SW 1271 (cell line): ENCODE results near the gene DCP1B.

Experiments used
- DNase-seq, 2 experiments: peaks; one replicate each; lab custom pipeline; 2025; lab: John Stamatoyannopoulos, UW

DCP1B gene

DNA sequence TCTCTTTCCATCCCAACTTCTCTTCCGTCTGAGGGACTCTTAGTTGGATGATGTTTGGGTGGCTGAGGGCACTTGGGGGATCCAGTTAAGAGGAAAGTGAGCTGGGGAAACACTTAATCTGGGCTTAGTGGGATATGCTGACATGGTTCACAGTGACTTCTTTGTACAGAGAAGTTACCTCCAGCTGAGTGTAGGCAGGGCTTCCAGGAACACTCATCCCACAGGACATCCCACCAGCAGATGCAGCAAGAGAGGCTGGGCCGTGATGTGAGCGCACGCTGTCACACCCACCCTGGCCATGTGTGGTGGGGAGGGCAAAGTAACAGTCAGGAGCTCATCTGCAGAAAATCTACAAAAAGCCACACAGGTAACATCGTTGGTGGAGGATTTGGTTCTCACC, 85.0 kb downstream of the DCP1B start:
- no peak for DNase-seq

DNA sequence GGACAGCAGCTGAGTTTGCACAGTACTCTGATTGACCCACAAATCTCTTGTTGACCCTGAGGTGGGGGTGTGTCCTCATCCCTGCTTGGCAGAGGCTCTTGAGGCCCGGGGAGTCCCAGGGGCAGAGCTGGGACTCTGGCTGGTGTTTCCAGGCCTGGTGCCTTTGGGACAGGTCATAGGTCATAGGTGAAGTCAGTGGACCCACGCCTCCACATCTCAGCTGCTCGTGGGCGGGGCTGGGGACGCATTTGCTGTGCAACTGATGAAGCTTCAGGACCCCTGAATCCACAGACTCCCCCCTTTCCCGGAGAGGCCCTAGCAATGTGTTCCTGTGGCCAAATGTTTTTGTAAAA, 85.4 kb downstream of the DCP1B start:
- no peak for DNase-seq

DNA sequence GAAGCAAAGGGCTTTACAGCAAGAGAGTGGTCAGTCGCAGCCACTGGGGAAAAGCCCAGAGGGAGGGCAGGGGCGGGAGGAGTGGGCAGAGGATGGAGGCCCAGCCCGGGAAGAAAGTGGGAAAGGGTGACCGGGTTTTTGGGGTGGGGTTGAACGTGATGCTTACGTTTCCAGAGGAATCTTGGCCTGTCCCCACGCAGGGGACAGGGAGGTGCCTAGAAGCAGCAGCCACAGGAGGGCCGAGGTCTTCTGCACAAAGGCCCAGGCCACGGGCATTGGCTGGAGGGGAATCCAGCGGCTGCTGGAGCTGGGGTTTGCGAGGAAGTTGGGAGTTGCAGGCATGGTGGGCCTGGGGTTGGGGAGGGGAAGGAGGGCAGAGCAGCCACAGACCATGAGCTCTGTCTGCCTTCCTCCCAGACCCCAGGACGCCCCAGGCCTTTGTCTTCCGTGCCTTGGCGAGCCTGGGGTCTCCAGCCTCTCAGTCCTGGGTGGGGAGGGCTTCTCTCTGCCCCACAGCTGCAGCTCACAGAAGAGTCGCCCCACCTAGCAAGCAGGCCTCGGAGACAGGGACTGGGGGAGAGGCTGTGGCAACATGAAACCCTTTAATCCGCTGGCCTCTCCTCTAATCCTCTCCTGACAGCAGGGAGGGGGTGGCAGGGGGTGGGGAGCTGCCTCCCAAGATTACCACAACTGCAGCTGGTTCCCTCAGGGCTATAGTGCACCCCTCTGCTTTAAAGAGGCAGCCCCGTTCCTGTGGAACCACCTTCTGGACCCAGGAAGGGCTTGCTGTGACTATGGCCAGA, 86.0 kb downstream of the DCP1B start, which contains the start of gene CACNA2D4:
Gene CACNA2D4, minus strand, starts transcription at position 572 of the 803 bp plus-strand sequence. Its CDS starts 179 bp downstream, at position 393.
- DNase-seq: no peak

DNA sequence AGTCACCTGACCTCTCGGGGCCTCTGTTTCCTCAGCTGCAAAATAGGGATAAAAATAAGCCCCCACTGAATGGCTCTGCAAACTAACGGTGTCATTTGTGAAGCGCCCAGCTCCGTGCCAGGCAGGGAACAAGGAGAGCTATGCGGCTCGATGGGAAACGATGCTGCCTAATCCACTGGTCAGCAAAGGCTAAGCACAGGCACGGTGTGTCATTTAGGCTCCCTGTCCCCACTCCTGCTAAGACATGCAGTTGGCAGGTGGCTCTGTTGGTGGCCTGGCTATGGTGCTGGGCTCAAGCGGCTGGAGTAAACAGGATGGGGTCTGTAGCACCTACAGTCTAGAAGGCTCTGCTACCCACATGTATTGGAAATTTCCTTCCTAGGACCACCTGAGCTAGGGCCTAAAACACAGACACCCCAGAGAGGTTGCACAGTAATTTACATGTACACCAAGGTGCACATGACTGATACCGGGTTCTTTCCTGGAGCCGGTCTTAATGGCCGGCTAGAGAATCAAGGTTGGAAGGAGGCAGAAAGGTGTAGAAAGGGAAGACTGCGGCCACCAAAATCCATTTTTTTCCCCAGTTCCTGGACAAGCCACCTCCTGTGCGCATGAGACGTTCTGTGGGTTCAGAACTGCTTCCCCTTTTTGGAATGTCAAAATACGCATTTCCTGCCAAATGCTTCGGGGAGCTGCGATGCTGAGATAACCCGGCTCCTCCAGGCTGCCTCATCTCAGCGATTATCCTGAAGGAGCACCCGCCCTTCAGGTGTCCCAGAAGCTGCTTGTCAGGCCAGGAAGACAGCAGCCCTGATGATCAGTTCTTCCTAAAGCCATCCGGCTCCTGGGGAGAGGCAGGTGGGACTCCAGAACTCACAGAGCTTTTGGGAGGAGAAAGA, 86.8 kb downstream of the DCP1B start:
- DNase-seq: no peak

DNA sequence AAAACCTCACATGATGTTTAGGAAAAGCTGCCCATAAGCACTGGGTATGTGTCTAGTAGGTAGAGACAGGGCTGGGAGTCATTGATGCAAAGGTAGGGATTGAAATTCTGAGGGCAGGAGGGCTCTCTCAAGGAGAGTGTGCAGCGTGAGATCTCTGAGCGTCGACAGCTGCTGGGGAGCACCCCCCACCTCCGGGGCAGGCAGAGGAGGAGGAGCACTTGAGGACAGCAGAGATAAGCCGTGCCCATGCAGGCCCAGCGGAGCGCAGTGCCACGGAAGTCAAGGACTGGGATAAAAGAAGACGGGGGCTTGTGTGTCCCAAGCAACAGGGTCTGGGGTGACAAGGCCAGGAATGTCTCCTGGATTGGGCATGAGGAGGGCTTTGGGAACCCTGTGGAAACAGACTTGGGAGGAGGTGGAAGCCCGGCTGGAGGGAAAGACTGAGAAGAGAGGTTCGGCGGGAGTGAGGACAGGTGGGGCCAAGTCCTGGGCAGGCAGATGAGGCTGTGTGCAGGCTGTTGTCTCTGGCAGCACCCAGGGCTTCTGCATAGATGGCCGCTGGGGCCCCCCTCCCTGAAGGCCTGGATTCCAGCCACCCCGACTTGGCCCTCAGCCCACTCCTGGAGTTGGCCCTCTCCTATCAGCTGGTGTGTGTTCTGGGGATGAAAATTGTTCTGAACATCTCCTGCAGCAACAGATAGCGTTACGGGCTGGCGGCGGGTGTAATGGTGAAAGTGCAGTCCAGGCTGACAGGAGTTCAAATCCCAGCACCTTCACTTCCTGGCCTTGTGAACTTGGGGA, 87.7 kb downstream of the DCP1B start:
- DNase-seq: no peak

DNA sequence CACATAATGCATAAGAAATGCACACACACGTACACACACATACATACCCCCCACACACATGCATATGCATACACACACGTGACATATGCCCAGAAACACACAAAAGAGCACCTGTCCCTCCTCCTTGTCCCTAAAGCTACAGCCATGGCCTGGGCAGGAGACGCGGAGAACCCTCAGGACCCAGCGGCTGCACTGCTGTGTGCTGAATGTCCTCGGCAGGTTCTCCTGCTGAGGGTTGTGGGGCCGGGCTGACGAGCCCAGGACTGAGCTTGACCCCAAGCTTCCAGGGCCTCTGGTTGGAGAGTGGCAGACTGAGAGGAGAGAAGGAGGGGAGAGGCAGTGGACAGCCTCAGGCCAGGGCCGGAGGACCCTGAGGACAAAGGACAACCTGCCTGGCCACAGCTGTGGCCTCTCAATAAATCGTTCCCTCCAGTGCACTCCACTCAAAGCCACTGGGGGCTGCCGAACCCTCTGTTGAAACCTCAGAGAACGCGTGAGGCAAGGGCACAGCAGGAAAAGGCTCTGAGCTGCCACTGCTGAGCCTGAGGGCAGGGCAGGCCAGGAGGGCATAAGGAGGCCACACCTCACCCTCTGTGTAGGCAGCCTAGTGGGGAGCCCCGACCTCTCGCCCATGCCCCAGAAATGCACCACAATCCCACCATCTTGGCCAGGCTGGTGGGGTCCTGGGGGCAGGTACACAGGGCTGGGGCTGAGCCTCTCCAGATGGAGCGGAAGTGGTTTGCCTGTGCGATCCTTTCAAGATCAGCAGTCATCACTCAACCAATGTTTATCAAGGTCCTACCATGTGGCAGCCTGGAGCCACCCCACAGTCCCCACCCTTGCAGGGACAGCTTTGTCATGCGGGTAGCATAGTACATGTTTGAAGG, 88.9 kb downstream of the DCP1B start:
- DNase-seq: no peak

DNA sequence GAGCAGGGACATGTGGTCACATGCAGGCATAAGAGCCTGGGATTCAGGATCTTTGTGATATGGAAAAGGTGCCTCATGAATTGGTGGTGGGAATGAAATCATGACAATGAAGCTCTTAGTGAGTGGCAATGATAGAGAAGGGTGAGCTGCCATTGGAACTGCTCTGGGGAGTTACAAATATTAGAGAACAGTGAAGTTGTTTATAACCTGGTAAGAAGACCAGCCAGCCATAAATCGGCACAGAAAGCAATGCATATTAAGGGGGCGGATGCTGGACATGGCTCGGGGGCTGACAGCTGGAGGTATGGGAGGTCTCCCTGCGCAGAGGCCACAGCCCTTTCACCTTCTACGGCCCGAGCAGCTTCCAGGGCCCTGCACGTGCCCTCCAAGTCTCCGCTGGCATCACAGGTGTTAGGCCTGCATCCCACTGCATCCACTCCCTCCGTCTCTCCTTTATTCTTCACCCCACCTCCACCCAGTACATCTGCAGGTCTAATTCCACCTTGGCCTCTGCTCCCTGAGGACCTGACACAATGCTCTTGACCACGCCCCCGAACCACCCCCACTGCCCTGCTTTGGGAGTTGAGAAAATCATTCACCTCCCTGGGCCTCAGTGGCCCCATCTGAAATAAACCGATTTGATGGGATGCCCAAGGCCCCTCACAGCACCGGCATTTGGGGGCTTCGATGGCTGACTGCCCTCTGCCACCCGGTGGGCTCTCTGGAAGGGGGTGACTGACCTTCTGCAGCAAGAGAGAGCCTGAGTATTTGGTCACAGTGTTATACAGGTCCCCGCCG, 89.9 kb downstream of the DCP1B start:
- no peak for DNase-seq

DNA sequence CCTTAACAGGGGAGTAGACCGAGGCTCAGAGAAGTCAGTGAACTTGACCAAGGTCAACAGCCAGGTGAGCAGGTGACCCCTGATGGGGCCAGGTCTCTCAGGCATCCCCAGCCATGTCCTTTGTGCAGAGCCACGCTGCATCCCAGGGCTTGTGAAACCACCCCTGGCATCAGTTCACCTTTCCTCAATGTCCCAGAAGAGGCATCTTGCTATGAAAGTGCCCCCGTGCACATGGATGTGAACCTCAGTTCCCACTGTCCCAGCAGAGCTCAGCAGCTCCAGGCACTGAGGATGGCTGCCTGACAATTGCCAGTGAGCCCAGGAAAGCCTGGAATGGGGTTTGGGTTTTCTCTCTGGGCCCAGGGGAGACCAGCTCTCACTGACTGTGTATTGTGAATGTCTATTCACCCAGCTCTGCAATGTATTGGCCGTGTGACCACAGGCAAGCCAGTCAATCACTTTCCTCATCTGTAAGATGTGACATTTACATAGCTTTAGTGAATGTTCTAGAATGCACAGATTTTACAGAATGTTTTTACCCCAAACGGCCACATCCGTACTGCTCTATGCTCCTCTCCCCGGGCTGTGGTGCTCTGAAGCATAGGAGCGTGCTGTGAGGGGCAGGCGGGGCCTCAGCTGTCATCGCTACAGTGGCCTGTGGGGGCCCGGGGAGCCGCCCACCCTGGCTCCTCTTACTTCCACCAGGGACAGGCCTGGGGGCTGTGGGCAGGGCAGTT, 90.7 kb downstream of the DCP1B start:
- no peak for DNase-seq

DNA sequence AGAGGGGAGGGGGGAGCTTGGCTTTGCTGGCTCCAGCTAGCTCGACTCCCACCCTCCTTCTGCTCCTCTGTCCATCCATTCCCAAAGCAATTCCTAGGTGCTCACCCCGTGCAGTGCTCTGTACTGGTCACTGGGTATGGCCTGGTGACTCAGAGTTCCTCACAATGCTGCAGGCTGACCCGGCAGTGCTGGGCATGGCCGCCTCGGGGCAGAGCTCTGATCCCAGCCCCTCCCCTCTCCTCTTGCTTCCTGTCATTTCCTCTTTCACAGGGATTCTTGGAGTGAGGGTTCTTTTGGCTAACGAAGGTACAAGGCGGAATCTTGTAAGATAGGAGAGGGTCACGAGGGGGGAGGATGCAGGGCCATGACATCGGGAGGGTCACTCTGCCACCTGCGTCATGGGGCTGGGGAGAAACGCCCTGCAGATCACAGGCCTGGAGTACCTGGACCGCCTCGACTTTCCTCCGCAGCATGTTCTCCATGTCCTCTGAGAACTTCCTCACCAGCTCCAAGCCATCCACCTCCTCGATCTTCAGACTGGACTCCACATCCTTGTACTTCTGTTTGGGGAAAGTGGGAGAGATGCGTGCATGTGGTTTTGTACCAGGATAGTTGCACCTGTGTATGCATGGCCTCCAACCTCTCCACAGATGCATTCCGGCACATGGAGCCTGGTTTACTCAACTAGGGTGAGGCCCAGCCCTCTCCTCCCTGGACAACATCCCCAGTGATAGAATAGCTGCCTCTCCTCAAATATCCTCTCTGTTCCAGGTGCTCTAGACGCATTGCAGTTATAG, 91.5 kb downstream of the DCP1B start:
- no peak for DNase-seq

DNA sequence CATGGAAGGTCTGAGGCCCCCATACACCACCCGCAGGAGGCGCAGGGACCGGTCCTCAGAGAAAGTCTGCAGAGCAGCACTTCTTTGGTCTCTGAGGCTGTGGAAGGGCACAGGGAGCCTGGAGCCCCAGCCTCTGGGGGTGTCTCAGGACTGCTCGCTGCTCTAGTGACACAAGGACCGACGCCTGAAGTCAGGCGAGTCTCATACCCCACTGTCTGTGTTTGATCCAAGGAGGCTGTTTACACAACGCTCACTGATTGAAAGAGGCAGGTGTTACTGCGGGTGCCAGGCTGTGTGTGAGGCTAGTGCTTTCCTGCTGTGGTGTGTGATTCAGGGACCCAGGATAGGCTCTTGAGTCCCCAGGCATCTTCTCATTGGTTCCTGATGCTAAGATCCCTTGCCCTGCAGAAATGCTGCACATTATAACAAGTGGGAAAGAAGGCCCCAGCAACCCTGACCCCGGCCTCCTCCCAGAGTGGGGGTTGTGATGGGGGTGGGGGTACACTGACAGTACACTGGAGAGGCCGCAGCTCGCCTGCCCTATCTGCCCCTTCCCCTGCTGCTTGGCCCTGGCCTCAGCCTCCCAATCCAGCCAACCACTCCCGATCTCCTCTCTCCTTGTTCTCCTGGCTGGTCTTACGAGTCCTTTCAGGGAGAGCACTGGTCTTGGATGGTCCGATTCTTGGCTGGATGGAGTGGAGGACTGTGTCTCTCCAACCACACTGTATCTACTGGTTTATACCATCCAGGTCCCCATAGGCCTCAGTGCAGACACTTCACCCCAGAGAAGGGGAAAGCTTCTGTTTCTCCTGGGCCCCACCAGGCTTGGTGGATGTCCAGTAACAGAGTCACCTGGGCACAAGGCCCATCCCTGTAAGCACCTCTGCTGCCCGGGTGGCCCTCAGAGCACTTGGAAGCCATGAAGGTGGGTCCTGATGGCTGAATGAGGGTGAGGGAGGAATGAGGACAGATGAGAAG, 92.4 kb downstream of the DCP1B start:
- no peak for DNase-seq

DNA sequence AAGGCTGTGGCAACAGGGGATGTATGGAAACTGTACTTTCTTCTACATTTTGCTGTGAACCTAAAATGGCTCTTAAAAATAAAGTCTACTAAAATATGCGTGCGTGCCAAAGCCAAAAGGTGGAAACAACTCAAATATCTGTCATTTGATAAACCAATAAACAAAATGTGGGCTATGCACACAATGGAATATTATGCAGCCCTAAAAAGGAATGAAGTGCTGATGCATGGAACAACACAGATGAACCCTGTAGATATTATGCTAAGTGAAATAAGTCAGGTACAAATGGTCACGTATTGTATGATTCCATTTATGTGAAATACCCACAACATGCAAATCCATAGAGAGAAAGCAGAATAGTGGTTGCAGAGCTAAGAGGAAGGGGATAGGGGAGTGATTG, 93.8 kb downstream of the DCP1B start:
- no peak for DNase-seq

DNA sequence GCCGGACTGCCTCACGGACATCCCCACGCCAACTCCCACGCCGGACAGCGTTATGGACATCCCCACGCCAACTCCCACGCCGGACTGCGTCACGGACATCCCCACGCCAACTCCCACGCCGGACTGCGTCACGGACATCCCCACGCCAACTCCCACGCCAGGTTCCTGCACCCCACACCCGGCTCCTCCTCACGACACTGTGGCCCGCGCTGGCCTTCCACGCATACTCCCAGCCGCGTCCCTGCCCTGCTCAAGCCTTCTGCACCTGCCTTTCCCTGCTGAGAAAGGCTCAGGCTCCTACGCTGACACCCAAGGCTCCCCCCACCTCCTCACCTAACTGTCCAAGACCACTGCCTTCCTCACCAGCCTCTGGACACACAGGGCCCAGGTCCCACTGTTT, 95.5 kb downstream of the DCP1B start:
- DNase-seq: no peak

DNA sequence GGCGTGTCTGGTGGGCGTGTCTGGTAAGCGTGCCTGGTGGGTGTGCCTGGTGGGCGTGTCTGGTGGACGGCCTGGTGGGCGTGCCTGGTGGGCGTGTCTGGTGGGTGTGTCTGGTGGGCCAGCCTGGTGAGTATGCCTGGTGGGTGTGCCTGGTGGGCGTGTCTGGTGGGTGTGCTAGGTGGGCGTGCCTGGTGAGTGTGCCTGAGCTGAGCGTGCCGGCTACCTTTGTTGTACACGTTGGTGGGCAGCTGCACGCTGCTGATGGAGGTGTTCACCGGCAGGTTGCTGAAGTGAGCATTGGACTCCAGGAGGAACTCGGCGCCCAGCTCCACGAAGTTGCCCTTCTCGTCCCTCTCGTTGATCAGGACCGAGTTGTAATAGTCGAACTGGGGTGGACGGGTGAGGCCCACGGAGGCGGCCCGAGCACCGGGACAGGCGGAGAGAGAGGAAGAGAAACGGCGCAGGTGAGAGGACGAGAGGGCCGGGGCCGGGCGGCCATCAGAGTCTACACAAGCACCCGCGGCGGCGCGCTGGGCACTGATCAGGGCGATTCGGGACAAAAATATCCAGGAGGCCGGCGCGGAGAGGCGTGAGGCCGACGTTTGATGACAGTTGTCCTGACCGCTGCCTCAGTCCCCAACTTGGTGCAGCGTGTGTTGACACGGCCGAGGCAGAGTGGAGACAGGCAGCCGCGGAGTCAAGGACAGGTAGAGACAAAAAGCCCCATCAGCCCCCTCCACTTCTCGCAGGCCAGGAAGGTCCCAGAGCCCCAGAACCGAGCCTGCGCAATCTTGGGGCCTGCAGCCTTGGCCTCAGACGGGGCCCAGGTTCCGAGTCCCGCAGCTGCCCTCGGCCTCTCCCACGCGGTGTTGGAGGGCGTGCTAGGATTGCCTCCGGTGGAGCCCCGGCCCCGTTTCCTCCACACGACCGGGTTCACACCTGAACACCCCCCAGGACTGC, 96.3 kb downstream of the DCP1B start:
- DNase-seq: peak in 1 of 2 experiments; percentile 36

DNA sequence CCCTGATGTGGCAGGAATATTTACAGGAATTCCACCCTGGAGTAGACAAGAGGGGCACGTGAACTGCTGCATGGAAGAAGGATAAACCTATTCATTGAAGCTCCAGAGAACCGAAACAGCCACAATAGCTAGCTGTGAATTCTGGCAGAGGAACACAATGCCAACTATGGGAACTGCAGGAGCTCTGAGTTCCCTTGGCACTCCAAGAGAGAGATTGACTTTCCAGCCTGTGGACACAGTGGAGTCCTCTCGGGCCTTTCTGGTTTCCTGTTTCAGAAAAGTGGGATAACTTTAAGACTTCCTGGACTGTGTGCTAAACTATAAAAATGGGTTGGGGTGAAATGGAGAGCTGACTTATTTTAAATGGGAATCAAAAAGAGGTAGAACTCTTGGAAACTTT, 97.7 kb downstream of the DCP1B start:
- DNase-seq: no peak

DNA sequence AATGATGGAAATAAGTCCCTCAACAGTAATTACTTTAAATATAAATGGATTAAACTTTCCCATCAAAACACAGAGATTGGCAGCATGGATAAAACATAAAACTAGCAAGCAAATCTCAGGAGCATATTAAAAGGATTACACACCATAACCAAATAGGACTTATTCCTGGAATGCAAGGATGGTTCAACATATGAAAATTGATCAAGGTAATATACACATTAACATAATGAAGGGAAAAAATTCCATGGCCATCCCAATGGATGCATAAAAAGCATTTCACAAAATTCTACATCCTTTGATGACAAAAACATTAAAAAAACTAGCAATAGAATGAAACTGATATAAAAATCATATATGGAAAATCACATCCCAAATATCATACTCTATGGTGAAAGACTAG, 99.4 kb downstream of the DCP1B start:
- no peak for DNase-seq

DNA sequence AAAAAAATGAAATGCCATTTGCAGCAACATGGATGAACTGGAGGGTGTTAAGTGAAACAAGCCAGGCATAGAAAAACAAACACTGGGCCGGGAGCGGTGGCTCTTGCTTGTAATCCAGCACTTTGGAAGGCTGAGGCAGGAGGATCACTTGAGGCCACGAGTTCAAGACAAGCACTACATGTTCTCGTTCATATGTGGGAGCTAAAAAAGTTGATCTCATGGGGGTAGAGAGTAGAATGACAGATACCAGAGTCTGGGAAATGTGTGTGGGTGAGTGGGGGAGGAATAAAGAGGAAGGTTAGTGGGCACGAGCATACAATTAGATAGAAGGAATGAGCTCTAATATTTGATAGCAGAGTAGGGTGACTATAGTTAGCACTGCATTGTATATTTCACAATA, 107.3 kb downstream of the DCP1B start:
- no peak for DNase-seq
